Measurements from ENCODE around the gene AIP. TPM values are rescaled to one million over a fixed set of nuclear protein-coding genes. Genes with fewer than 3 reads are reported as not detected.

The AIP gene
- total and polyA plus RNA-seq, 2 of the 8 experiments (the other 6 are each of a cell fraction or from before 2014, with no cell fraction given) = 29.8 to 54.4 TPM

DNA sequence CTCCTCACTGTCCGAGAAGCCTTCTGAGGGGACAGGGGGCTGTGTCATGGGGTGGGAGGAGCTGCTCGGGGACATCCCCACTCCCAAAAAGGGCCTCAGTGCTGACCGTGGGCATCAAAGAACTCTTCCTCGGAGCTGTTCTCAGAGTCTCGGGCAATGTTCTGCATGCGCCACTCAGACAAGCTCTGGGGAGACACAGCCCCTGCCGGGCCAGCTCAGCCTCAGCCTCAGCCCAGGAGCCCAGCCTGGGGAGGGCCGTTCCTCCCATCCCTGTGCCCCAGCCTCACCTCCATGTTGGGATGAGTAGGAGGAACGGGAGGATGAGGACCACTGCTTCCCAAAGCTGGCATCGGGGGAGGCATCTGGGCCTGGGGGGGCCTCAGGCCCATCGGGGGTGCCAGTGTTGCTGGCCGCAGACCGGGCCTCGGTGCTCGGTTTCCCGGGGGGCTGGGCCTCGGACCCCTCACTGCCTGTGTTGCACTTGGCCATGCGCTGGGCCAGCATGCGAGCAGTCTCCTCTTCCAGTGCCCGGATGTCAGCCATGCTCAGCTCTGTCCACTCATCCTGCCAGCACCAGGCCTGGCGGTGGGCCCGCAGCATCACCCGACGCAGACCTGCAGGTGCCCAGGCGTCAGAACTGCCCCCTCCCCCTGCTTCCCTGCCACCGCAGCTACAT is 17.1 kb downstream of the AIP start (continued):
- no peak for TF ChIP-seq SIN3A (conservative IDR thresholded peaks at IDR 0.05 in 1 of 2, IDR thresholded peaks at IDR 0.05 in 1 of 2; ENCODE audit: low read depth in 1 of 2, low read length in 2 of 2)
- no peak for TF ChIP-seq CBX8 (IDR thresholded peaks at IDR 0.05; ENCODE audit: borderline replicate concordance, low read depth, low read length)

Data from H1 (cell line).